Adrenal gland (tissue), 12 donors: ENCODE results near the gene PRKCA. TPM values are rescaled to one million over a fixed set of nuclear protein-coding genes. Genes with fewer than 3 reads are reported as not detected.

Experiments
- DNase-seq, 7 donors: peaks; one replicate each; pipeline ENCODE4 v3.0.0-alpha.2; 2019 to 2020
- H3K27ac ChIP-seq, 5 donors: fragments of 200-600 bp; sonication (generic) in 4 of 5; 1 replicate in 3 of 5; 2 replicates in 2 of 5; pipeline versions ENCODE4 v1.5.1 to v1.8.0; 2016 to 2020; ENCODE audit warnings: mild to moderate bottlenecking in 1 of 5
- H3K27me3 ChIP-seq: fragments of 200-600 bp; 2 replicates; pipeline ENCODE4 v1.8.0; 2021
- H3K36me3 ChIP-seq, 2 donors: fragments of 200-600 bp; replicated peaks in 1 of 2; 1 replicate in 1 of 2; 2 replicates in 1 of 2; pipeline versions ENCODE4 v1.5.1 to v1.8.0; 2018 to 2022
- H3K4me1 ChIP-seq, 2 donors: fragments of 200-600 bp; replicated peaks in 1 of 2; 1 replicate in 1 of 2; 2 replicates in 1 of 2; pipeline versions ENCODE4 v1.5.1 to v1.8.0; 2018 to 2021
- H3K4me3 ChIP-seq, 4 donors: fragments of 200-600 bp; sonication (generic) in 3 of 4; one replicate each; pipeline ENCODE4 v1.5.1; 2016 to 2018
- H3K9me3 ChIP-seq, 3 donors: fragments of 200-600 bp; sonication (generic) in 1 of 3; replicated peaks in 1 of 3; 1 replicate in 2 of 3; 2 replicates in 1 of 3; pipeline versions ENCODE4 v1.5.1 to v1.8.0; 2016 to 2021
- POLR2A ChIP-seq, 2 donors: fragments of 450-650 bp; IDR thresholded peaks; one replicate each; pipeline ENCODE4 v1.6.1; 2017; ENCODE audit warnings: antibody characterized with exemption in 2 of 2, mild to moderate bottlenecking in 2 of 2, moderate library complexity in 1 of 2
- WGBS, 4 donors: extraction: QIAGEN DNeasy Blood & Tissue Kit in 2 of 4; methylation state at CpG; one replicate each; pipeline versions ENCODE4 v1.1.5 to v1.1.7; 2013 to 2017; 5-methylcytosine and 5-hydroxymethylcytosine counted together
- intact Hi-C, 2 donors: fragments of 100-400 bp; cut with DNase I; formaldehyde crosslinking; loops; one replicate each; pipeline versions ENCODE4 v1.14.1 to v1.15.0; 2022 to 2023
- polyA plus RNA-seq, 3 donors: library from polyadenylated mRNA; stranded (reverse); fragments of 200-250 nt in 2 of 3; fragments of 350-450 nt in 1 of 3; fragmentation: Illumina TruSeq in 1 of 3; extraction: RNeasy Lipid Tissue Mini Kit (QIAGEN cat#74804) in 1 of 3; gene quantifications; one replicate each; pipeline ENCODE4 v1.2.3, GENCODE V29; 2013 to 2014
- total RNA-seq, 9 donors: library from RNA; depleted of rRNA in 4 of 9; stranded (reverse); fragments of >200 nt in 4 of 9; fragments of 120-200 nt in 1 of 9; fragmentation: NEBNext Ultra II Directional in 1 of 9; extraction: Animal tissue kit (Norgen Biotek cat#: 25700) in 1 of 9; gene quantifications; one replicate each; pipeline versions ENCODE4 v1.1.0 to v1.2.4, GENCODE V29; 2013 to 2023
- TF ChIP-seq, protein P1 (sequence below), 6 experiments: fragments of 450-650 bp in 4 of 6; fragments of 200-600 bp in 2 of 6; sonication (generic) in 1 of 6; IDR thresholded peaks; 1 replicate in 5 of 6; 2 replicates in 1 of 6; pipeline versions ENCODE4 v1.5.1 to v1.8.0; 2016 to 2021; ENCODE audit warnings: antibody characterized with exemption in 6 of 6, mild to moderate bottlenecking in 2 of 6, moderate library complexity in 1 of 6
- donor health status: healthy with polysubstance abuse.
- donor health status: Bipolar disorder and iron deficiency.
- donor health status: DM: yes; HTN: yes; CAD: no.
- donor health status: DM: no; HTN: no; CAD: no.
- donor health status: DM: no; HTN: no; CAD: no.
- donor health status: DM: yes; HTN: yes; CAD: no.

PRKCA gene
- total and polyA plus RNA-seq, 12 donors = 15.1 to 202 (median 84.1) TPM

- intact Hi-C loops = no loop called here
- Histone ChIP-seq H3K9me3 (no peaks in the 10 kb centered on the region), H3K27ac (no peak overlapping the region), H3K27me3 (no peaks in the 10 kb centered on the region), H3K4me1 (peaks cover 7 to 28% of the 10 kb centered on the region in 2 donors), H3K4me3 (no peak overlapping the region), H3K36me3 (no peaks in the 10 kb centered on the region)
- 91 to 96% (median 93%) methylated on average over 6 of the region's 6 CpGs for WGBS, 4 donors
- DNase-seq = no peak
- TF ChIP-seq POLR2A (IDR thresholded peaks at IDR 0.05) = no peak
- TF ChIP-seq, protein P1, sequence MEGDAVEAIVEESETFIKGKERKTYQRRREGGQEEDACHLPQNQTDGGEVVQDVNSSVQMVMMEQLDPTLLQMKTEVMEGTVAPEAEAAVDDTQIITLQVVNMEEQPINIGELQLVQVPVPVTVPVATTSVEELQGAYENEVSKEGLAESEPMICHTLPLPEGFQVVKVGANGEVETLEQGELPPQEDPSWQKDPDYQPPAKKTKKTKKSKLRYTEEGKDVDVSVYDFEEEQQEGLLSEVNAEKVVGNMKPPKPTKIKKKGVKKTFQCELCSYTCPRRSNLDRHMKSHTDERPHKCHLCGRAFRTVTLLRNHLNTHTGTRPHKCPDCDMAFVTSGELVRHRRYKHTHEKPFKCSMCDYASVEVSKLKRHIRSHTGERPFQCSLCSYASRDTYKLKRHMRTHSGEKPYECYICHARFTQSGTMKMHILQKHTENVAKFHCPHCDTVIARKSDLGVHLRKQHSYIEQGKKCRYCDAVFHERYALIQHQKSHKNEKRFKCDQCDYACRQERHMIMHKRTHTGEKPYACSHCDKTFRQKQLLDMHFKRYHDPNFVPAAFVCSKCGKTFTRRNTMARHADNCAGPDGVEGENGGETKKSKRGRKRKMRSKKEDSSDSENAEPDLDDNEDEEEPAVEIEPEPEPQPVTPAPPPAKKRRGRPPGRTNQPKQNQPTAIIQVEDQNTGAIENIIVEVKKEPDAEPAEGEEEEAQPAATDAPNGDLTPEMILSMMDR (IDR thresholded peaks at IDR 0.05) = no peak
Observed at GRCh38 chr17:66436631-66437030, 134.2 kb downstream of the PRKCA start.

DNA sequence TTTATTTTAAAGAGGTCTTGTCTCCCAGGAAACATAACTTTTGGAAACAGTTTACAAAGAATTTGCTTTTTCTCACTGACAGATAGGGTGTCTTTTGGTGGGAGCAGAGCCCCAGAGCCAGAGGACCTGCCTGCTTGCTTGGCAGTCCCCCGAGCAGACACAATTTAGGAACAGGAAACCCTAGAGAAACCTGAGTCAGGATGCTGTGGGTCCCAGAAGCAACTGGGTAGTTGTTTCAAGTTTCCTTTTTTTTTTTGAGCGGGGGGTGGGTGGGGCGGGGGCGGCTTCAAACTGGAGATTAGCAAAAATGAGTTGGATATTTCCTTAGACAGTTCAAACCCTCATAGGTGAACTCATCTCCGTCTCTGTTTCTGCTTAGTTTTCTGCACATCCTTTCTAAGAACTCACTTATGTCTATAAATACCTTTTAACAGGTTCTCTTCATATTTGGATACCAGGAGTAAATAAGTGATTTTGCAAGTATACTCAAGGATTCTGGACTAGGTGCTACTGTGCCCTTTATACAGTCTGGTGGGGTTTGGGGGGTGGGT is 135.1 kb downstream of the PRKCA start:
- 73 to 82% (median 73%) methylated on average over 5 of the region's 5 CpGs for WGBS, 4 donors
- TF ChIP-seq, protein P1 (IDR thresholded peaks at IDR 0.05) = no peak
- TF ChIP-seq POLR2A (IDR thresholded peaks at IDR 0.05) = no peak
- intact Hi-C loops = no loop called here
- Histone ChIP-seq H3K27me3 (no peaks in the 10 kb centered on the region), H3K4me1 (peaks cover 0 to 19% of the 10 kb centered on the region in 2 donors), H3K9me3 (no peaks in the 10 kb centered on the region), H3K4me3 (no peak overlapping the region), H3K36me3 (no peaks in the 10 kb centered on the region), H3K27ac (no peak overlapping the region)
- DNase-seq = no peak

GRCh38 chr17:66438101-66438500 is 135.7 kb downstream of the PRKCA start:
- DNase-seq = peak in 2 of 7 donors; percentile 15 to 22
- Histone ChIP-seq H3K27me3 (no peaks in the 10 kb centered on the region), H3K4me3 (no peak overlapping the region), H3K9me3 (no peaks in the 10 kb centered on the region), H3K27ac (no peak overlapping the region), H3K4me1 (peaks cover 0 to 13% of the 10 kb centered on the region in 2 donors), H3K36me3 (no peaks in the 10 kb centered on the region)
- TF ChIP-seq POLR2A (IDR thresholded peaks at IDR 0.05) = no peak
- TF ChIP-seq, protein P1 (IDR thresholded peaks at IDR 0.05) = no peak
- intact Hi-C loops = no loop called here
- 46 to 64% (median 60%) methylated on average over 7 of the region's 7 CpGs for WGBS, 4 donors

DNA sequence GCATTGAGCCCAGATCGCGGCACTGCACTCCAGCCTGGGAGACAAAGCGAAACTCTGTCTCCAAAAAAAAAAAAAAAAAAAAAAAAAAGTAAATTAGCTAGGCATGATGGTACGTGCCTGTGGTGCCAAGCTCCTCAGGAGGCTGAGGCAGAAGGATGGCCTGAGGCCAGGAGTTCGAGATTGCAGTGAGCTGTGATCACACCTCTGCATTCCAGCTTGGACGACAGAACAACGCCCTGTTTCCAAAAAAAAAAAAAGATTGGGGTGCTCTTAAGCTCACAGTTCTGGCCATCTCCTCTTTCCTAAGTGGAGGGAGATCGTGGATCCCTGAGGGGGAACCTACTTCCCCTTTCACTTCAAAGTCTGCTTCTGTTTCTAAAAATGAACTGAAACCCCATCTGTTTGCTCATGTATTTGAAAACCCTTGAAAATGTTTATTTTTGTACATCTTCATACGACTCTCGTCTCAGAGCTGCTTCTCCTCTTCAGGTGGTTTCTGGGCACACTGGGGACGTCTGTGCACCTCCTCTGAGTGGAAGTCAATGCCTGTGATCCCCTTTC is 138.8 kb downstream of the PRKCA start:
- TF ChIP-seq, protein P1 (IDR thresholded peaks at IDR 0.05) = no peak
- no peak for TF ChIP-seq POLR2A (IDR thresholded peaks at IDR 0.05)
- H3K27ac ChIP-seq = peak overlapping the region in 1 of 5 donors; percentile 18
- H3K36me3 ChIP-seq = no peaks in the 10 kb centered on the region
- 60 to 81% (median 76%) methylated on average over 11 of the region's 11 CpGs for WGBS, 4 donors
- no peak overlapping the region for H3K4me3 ChIP-seq
- no peak for DNase-seq
- intact Hi-C loops = no loop called here
- no peaks in the 10 kb centered on the region for H3K9me3 ChIP-seq
- H3K4me1 ChIP-seq = peaks cover 0 to 12% of the 10 kb centered on the region in 2 donors
- no peaks in the 10 kb centered on the region for H3K27me3 ChIP-seq
